Glutamatergic neuron (in vitro differentiated cells): Measurements from ENCODE around the gene PGA5. TPM values are rescaled to one million over a fixed set of nuclear protein-coding genes. Genes with fewer than 3 reads are reported as not detected.
A peak's percentile ranks its signal among the peaks of the same experiment; 100 is the strongest.

Source experiments
- DNase-seq: peaks from one replicate; pipeline ENCODE4 v3.0.0; 2022
- H3K27ac Mint-ChIP-seq: one replicate; pipeline ENCODE4 v1.8.0; 2020; ENCODE audit warnings: mild to moderate bottlenecking, mixed read lengths, inconsistent platforms; ENCODE audit not compliant: unreplicated experiment
- H3K27me3 Mint-ChIP-seq: one replicate; pipeline ENCODE4 v1.8.0; 2020; ENCODE audit warnings: mild to moderate bottlenecking, moderate library complexity, mixed read lengths, inconsistent platforms; ENCODE audit not compliant: unreplicated experiment
- H3K36me3 Mint-ChIP-seq: one replicate; pipeline ENCODE4 v1.8.0; 2020; ENCODE audit warnings: mild to moderate bottlenecking, mixed read lengths, inconsistent platforms; ENCODE audit not compliant: unreplicated experiment
- H3K4me1 Mint-ChIP-seq: one replicate; pipeline ENCODE4 v1.8.0; 2020; ENCODE audit warnings: mild to moderate bottlenecking, low read depth, mixed read lengths, inconsistent platforms; ENCODE audit not compliant: unreplicated experiment
- H3K4me3 Mint-ChIP-seq: one replicate; pipeline ENCODE4 v1.8.0; 2020; ENCODE audit warnings: mild to moderate bottlenecking, mixed read lengths, inconsistent platforms; ENCODE audit not compliant: unreplicated experiment
- H3K9me3 Mint-ChIP-seq: one replicate; pipeline ENCODE4 v1.8.0; 2020; ENCODE audit warnings: mild to moderate bottlenecking, moderate library complexity, mixed read lengths, inconsistent platforms; ENCODE audit not compliant: unreplicated experiment
- CTCF ChIP-seq: fragments of 200-600 bp; sonication (generic); IDR thresholded peaks from one replicate; pipeline ENCODE4 v1.5.0; 2021; ENCODE audit not compliant: partially characterized antibody, unreplicated experiment
- total RNA-seq: library from RNA; stranded (reverse); fragmentation: NEBNext Ultra II Directional; extraction: Animal tissue kit (Norgen Biotek cat#: 25700); gene quantifications from one replicate; pipeline ENCODE4 v1.2.1, GENCODE V29; 2021; ENCODE audit not compliant: unreplicated experiment

The PGA5 gene
- total RNA-seq, 1 donor from 2014 or later = not detected

- DNase-seq = peak; percentile 68
- Mint-ChIP-seq H3K4me1 (peaks cover 14% of the 10 kb centered on the region), H3K27ac (no peak overlapping the region), H3K27me3 (peaks cover 6% of the 10 kb centered on the region), H3K9me3 (peaks cover under 1% of the 10 kb centered on the region), H3K4me3 (no peak overlapping the region), H3K36me3 (no peaks in the 10 kb centered on the region)
- peak; percentile 81 for TF ChIP-seq CTCF
These were observed 13.5 kb downstream of the PGA5 start for GRCh38 chr11:61254403-61255025.

- peaks cover 6% of the 10 kb centered on the region for H3K27me3 Mint-ChIP-seq
- peaks cover 2% of the 10 kb centered on the region for H3K9me3 Mint-ChIP-seq
- TF ChIP-seq CTCF = no peak
- no peak overlapping the region for H3K27ac Mint-ChIP-seq
- H3K4me3 Mint-ChIP-seq = no peak overlapping the region
- H3K4me1 Mint-ChIP-seq = peaks cover 4% of the 10 kb centered on the region
- no peaks in the 10 kb centered on the region for H3K36me3 Mint-ChIP-seq
- no peak for DNase-seq
These were observed 15.9 kb downstream of the PGA5 start for GRCh38 chr11:61256710-61257482.

- Mint-ChIP-seq H3K27ac (no peak overlapping the region), H3K9me3 (peaks cover 2% of the 10 kb centered on the region), H3K27me3 (peaks cover 3% of the 10 kb centered on the region)
These were observed 17.6 kb downstream of the PGA5 start for GRCh38 chr11:61258546-61258945.

GRCh38 chr11:61259363-61259762 is 18.4 kb downstream of the PGA5 start:
- Mint-ChIP-seq H3K4me3 (no peak overlapping the region), H3K9me3 (peaks cover 2% of the 10 kb centered on the region), H3K36me3 (no peaks in the 10 kb centered on the region), H3K27me3 (peaks cover 3% of the 10 kb centered on the region), H3K4me1 (no peaks in the 10 kb centered on the region), H3K27ac (no peak overlapping the region)
- no peak for DNase-seq
- no peak for TF ChIP-seq CTCF

More at GRCh38 chr11:61258546-61258945, 17.6 kb downstream of the PGA5 start:
- Mint-ChIP-seq H3K36me3 (no peaks in the 10 kb centered on the region), H3K4me3 (no peak overlapping the region), H3K4me1 (no peaks in the 10 kb centered on the region)
- TF ChIP-seq CTCF = no peak
- no peak for DNase-seq

- TF ChIP-seq CTCF = no peak
- Mint-ChIP-seq H3K4me1 (no peaks in the 10 kb centered on the region), H3K36me3 (no peaks in the 10 kb centered on the region), H3K9me3 (peaks cover 4% of the 10 kb centered on the region), H3K27me3 (no peaks in the 10 kb centered on the region), H3K27ac (no peak overlapping the region), H3K4me3 (no peak overlapping the region)
- DNase-seq = no peak
These were observed 23.4 kb downstream of the PGA5 start for GRCh38 chr11:61264371-61264770.
